Bronchial epithelial cell (primary cell): ENCODE measurements around the gene A4GALT. TPM values are rescaled to one million over a fixed set of nuclear protein-coding genes. Genes with fewer than 3 reads are reported as not detected.
A peak's percentile ranks its signal among the peaks of the same experiment; 100 is the strongest.

Experiments
- DNase-seq: peaks from one replicate; pipeline ENCODE4 v3.0.0-alpha.2; 2010; ENCODE audit warnings: low read depth
- FAIRE-seq: peaks from 2 replicates; lab custom pipeline; 2011; peaks lifted over from hg19 to GRCh38; lab: Jason Lieb, UNC
- H3K27me3 ChIP-seq: 2 replicates; pipeline ENCODE4 v1.5.1; 2011; ENCODE audit warnings: low read length; ENCODE audit not compliant: control insufficient read depth, insufficient read depth
- H3K36me3 ChIP-seq: 2 replicates; pipeline ENCODE4 v1.5.1; 2011; ENCODE audit warnings: low read length; ENCODE audit not compliant: control insufficient read depth, insufficient read depth
- H3K4me3 ChIP-seq: 2 replicates; pipeline ENCODE4 v1.5.1; 2011; ENCODE audit warnings: mild to moderate bottlenecking, low read depth, low read length, control low read depth
- CTCF ChIP-seq: IDR thresholded peaks from 2 replicates; pipeline ENCODE4 v1.5.1; 2011; ENCODE audit warnings: mild to moderate bottlenecking, moderate library complexity, low read length, control low read depth, inconsistent platforms; ENCODE audit not compliant: insufficient read depth, severe bottlenecking
- total RNA-seq: library from RNA; depleted of rRNA; stranded (reverse); fragments of >200 nt; gene quantifications from 2 replicates; pipeline ENCODE4 v1.2.1, GENCODE V29; 2014

A4GALT gene
- total RNA-seq, 1 donor from 2014 or later = 12.4 TPM

GRCh38 chr22:42717197-42717928, 3.3 kb downstream of the A4GALT start:
- FAIRE-seq (peak; percentile 13), DNase-seq (peak; percentile 43)
- Histone ChIP-seq H3K36me3 (no peaks in the 10 kb centered on the region), H3K4me3 (no peak overlapping the region), H3K27me3 (no peaks in the 10 kb centered on the region)
- no peak for TF ChIP-seq CTCF

DNA sequence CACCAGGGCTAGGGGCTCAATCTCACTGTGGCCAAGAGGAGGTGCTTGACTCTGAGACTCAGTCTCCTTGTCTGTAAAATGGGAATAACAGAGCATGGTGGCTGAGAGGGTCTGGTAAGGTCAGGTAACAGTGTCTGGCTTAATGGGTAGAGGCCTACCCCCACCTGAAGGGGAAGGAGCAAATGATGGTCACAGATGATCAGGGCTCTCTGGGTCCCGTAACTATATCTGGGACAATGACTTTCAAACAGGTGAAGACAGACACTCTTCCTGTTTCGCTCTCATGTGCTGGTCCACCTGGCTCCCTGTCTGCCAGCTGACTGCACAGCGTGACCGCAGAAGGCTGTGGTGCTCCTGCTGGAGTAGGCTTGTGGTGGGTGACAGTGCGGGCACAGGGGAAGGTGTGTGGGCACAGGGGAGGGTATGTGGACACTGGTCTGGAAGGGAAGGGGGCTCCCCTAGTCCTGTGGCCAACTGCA, 4.0 kb downstream of the A4GALT start:
- Histone ChIP-seq H3K27me3 (no peaks in the 10 kb centered on the region), H3K36me3 (no peaks in the 10 kb centered on the region), H3K4me3 (no peak overlapping the region)
- TF ChIP-seq CTCF = no peak
- DNase-seq (no peak), FAIRE-seq (no peak)

DNA sequence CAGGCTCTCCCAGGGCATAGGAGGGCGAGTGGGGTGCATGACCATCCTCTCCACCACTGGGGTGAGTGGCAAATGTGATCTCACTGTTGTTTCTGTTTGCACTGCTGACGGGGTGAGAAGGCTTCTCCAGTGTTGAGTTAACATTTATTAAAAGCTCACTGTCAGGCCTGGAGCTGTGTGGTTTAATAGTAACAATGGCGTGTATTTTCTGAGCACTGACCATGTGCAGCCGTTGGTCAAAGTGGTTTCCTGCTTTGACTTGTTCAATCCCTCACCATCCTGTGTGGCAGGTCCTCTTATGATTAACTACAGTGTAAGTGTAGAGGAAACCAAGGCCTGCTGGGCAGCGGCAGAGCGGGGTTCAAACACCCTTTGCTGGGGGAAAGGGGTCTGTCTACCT, 4.4 kb downstream of the A4GALT start:
- FAIRE-seq (no peak), DNase-seq (no peak)
- H3K36me3 ChIP-seq = no peaks in the 10 kb centered on the region
- H3K4me3 ChIP-seq = no peak overlapping the region
- no peak for TF ChIP-seq CTCF
- H3K27me3 ChIP-seq = no peaks in the 10 kb centered on the region

DNA sequence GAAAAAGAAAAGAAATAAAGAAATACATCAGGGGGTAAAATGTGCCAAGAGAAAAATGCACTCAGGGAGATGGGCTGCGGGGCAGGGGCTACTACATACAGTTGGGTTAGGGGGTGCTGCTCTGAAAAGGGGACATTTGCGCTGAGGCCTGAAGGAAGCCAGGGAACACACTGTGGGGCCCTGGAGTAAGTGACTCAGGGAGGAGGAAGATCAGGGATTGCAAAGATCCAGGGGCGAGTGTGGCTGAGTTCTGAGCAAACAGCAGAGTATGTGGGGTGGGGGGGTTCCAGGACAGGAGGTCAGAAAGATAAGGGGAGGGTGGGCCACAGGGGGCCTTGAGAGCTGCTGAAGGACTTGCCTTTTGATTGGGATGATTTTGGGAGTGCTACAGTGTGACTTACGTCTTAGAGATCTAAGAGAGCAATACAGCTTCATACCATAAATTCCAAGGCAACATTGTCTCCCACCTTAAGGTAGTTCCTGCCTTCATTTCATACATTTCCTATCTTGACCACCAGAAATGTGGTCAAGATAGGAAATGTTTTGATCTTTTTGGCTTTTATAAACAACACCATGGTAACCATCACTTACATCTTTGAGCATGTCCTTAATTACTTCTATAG, 5.8 kb downstream of the A4GALT start:
- Histone ChIP-seq H3K27me3 (no peaks in the 10 kb centered on the region), H3K4me3 (no peak overlapping the region), H3K36me3 (no peaks in the 10 kb centered on the region)
- FAIRE-seq (no peak), DNase-seq (no peak)
- no peak for TF ChIP-seq CTCF

- FAIRE-seq = no peak
Measured at GRCh38 chr22:42714308-42714707, 6.4 kb downstream of the A4GALT start.

More at GRCh38 chr22:42714308-42714707, 6.4 kb downstream of the A4GALT start:
- no peaks in the 10 kb centered on the region for H3K27me3 ChIP-seq
- no peak overlapping the region for H3K4me3 ChIP-seq
- TF ChIP-seq CTCF = no peak
- no peak for DNase-seq
- no peaks in the 10 kb centered on the region for H3K36me3 ChIP-seq
